Colon (tissue), 2 donors: ENCODE measurements around the gene SLC38A5.
A peak's percentile ranks its signal among the peaks of the same experiment; 100 is the strongest.

ENCODE experiments used
- FAIRE-seq: peaks from 2 replicates; lab custom pipeline; 2012; peaks lifted over from hg19 to GRCh38; lab: Jason Lieb, UNC
- donor health status: control.
- donor health status: control.

Gene SLC38A5

DNA sequence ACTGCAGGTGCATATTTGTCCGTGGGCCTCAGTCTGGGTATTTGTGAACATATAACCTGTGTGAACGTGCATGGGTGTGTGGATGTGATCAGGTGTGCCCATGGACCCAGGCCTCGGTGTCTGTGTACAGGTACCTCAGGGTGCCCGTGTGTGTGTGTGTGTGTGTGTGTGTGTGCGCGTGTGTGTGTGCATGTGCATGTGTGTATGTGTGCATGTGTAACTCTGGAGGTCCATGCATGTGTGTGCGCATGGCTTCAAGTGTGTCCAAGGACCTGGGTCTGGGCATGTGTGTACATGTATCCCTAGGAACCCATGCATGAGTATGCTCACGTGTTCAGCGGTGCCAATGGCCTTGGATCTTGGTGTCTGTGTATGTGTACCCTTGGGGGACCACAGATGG lies 21.7 kb upstream of the SLC38A5 start:
- no peak for FAIRE-seq

DNA sequence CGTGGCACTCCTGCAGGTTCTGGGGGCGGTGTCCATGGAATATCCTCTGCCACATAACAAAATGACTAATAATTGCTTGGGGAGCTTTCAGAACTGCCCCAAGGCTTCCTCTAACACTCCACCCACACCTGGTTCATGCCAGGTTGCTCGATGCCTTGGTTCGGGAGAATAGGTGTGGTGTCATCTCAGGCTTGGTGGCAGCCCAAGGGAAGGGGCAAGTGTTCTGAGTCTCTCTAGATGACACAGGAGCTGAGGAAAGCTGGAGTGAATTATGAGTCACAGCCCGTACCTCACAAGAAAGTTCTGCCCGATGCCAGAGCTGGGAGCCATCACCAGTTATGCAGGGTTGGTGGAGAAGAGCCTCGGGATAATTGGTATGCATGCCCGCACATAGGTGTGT lies 20.6 kb upstream of the SLC38A5 start:
- no peak for FAIRE-seq

GRCh38 chrX:48489892-48490291 lies 19.8 kb upstream of the SLC38A5 start:
- no peak for FAIRE-seq

- FAIRE-seq, result no peak
Observed at GRCh38 chrX:48489296-48489695, 19.2 kb upstream of the SLC38A5 start.

DNA sequence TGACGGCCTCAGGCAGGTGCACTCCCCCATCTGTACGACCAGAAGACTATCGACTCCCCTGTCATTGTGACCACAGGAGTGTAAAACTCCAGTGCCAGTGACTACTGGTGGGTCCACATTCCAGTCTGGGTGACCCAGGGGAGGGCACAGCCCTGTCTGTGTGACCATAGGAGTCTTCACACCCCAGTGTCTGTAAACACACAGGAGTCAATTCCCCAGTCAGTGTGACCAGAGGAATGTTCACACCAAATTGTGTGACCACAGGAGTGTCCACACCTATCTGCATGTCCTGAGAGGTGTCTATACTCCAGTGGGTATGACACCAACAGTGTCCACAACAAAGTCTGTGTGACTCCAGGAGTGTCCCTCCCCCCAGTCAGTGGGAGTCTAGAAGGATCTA lies 18.0 kb upstream of the SLC38A5 start:
- FAIRE-seq, result no peak

- FAIRE-seq, result no peak
Observed at GRCh38 chrX:48487362-48487798, 17.3 kb upstream of the SLC38A5 start.

GRCh38 chrX:48482526-48482925 lies 12.5 kb upstream of the SLC38A5 start:
- FAIRE-seq, result no peak

GRCh38 chrX:48480583-48480982 lies 10.5 kb upstream of the SLC38A5 start:
- no peak for FAIRE-seq

- FAIRE-seq, result no peak
Observed at GRCh38 chrX:48480142-48480541, 10.1 kb upstream of the SLC38A5 start.

GRCh38 chrX:48478806-48479205 lies 8.7 kb upstream of the SLC38A5 start:
- no peak for FAIRE-seq

- no peak for FAIRE-seq
Observed at GRCh38 chrX:48477960-48478755, 8.1 kb upstream of the SLC38A5 start.

DNA sequence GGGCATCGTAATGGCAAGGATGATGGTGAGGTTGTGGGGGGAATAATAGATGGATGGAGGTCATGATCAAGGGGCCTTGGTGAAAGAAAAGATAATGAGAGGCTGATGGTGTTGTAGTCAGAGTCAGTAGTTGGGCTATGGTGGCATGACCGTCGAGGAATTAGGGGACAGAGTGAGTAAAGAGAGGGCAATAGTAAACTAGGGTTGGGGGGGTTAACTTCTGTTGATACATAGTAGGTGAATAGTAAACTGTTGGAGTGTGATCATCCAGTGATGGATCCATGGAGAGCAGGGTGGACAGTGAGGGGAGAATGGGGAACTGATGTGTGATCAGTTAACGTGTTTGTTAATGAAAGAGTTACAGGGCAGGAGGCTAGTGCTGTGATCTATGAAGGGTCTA lies 6.9 kb upstream of the SLC38A5 start:
- no peak for FAIRE-seq

DNA sequence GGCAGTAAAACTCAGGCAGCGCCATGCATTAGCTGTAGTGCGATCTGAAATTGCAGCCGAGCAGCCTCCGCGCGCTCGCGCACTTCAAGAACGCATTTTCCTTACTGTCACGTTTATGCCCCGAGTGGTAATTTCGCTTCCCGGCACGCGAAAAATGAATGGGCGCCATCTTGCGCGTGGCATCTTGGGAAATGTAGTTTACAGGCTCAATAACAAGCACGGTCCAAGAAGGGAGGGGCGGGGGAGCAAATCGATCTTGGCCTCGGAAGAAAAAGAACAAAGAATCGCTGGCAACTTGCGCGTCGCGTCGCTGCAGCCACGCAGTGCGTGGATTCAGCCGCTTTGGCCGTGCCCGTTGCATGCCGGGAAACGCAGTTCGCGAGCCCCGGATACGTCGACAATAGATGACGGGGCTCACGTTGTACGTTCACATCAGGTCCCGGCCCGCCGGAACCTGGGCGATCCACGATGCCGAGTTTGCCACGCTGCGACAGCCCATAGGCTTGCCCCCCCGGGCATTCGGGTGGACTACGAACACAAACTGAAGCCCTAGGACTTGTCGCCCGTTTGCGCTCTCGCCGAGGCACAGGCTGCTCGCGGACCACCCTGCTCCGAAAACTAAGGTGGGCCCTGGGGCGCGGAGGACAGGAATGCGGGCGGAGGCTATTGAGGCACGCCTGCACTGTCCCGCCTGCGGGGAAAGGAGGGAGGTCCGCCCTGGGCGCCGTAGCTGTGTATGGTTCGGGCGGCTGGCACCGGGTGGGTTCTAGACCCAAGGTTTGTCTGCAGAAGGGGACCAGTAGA lies 5.9 kb upstream of the SLC38A5 start, which contains the start of gene FTSJ1:
Gene FTSJ1, plus strand, starts transcription at position 426 of the 804 bp plus-strand sequence. CDS start 1,849 bp downstream, outside the sequence.
- peak; percentile 18 for FAIRE-seq

- no peak for FAIRE-seq
Observed at GRCh38 chrX:48475296-48475695, 5.2 kb upstream of the SLC38A5 start.

DNA sequence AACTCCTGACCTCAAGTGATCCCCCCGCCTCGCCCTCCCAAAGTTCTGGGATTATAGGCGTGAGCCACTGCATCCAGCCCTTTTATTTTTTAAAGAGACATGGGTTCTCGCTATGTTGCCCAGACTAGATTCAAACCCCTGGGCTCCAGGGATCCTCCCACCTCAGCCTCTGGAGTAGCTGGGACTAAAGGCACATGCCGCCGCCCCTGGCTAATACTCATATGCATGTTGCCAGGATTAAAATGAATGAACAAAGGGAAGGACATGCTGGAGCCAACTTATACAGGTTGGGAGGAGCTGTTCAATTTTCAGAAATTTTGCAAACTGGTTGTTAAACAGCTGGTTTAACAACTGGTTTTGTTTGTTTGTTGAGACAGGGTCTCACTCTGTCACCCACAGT lies 4.5 kb upstream of the SLC38A5 start:
- no peak for FAIRE-seq

GRCh38 chrX:48474127-48474526 lies 4.1 kb upstream of the SLC38A5 start:
- no peak for FAIRE-seq

DNA sequence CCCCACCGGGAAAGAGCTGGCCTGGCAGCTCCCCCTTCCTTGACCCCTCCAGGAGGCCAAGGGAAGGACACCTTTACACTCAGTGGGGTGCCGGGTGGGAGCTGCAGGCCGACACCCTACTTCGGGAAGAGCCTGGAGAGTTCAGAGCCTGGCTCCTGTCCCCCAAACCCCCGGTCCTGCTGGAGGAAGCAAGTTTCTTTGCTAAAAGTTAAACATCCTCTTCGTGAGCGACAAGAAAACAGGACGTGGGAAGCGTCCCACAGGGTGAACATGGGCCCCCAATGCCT lies 3.6 kb upstream of the SLC38A5 start:
- FAIRE-seq, result no peak

GRCh38 chrX:48472851-48473703 lies 3.0 kb upstream of the SLC38A5 start:
- FAIRE-seq, result no peak

- FAIRE-seq, result no peak
Observed at GRCh38 chrX:48472225-48472624, 2.2 kb upstream of the SLC38A5 start.

DNA sequence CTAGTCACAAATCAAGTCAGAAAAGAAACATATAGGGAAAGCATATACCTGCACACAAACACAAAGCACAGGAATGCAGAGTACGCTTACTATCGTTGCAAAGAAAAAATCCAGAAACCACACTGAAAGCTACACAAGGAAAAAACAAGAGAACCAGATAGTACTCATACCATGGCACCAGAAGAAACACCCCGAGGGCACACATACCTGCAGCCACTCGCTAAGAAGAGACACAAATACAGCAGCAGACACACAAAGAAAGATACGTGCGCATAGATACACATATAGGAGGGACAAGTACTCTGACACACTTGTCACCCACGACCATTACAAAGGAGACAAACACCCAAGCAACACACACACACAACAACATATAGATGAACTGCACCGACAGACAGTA lies 1.4 kb upstream of the SLC38A5 start:
- FAIRE-seq, result no peak

DNA sequence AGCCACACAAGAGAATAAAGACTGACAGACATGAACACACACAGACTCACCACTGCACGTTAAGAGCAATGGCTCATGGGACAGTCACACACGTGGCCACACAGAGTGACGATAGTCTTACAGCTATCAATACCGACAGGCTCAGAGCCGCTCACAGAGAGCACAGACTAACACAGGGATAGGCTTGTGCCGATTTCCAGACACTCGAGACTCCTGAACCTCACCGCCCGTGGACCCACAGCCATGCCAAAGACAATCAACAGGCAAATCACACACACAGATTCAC lies 716 bp upstream of the SLC38A5 start:
- no peak for FAIRE-seq

DNA sequence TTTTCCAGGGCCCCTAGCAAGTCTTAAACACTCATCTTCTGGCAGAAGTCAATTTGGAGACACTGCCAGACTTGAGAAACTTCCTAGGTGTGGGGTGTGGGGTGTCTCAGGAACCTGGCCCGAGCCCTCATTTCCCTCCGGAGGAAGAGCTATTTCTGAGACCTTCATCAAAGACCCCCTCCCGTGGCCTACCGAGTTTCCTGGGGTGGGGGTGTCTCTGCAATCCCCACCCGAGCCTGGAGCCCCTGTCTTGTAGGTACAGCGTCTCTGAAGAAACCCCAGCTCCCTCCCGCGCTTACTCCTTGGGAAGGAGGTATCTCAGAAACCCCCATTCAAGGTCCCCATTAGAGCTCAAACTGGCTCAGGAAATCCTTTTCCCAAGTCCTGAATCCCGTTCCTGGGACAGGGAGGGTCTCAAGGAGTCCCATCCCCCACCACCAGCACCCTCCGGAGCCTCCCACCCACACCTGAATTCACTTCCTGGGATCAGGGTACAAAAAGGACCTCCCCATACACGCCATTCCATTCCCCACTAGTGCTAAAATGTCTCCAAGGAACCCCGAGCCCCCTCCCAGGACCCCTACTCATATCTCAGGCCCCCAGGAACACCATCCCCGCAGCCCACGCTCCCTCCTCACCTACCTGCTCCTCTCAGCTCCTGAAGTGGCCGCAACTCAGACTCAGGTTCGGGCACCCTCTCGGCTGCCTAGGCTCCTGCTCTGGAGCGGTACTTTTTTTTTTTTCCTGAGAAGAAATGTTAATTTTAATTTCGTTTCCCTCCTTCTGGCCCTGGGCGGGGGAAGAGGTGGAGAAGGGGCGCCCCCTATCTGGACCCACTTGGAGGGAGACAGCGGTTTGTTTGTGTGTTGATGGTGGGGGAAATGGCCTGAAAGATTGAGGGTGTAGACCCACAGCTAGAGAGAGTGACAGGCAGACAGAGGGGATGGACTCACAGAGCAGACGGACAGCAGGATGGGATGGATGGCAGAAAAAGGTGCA lies 1.1 kb downstream of the SLC38A5 start:
- FAIRE-seq, result no peak
